Mesendoderm (in vitro differentiated cells): ENCODE measurements around the gene GLIPR1L2. TPM values are rescaled to one million over a fixed set of nuclear protein-coding genes. Genes with fewer than 3 reads are reported as not detected.
A peak's percentile ranks its signal among the peaks of the same experiment; 100 is the strongest.
"Not testable (repeated sequence)": the region's sequence is repeated elsewhere in the genome, so short reads cannot be mapped to it uniquely, and the experiment has no call there.

ENCODE experiments used
- DNase-seq: peaks from one replicate; pipeline ENCODE4 v3.0.0; 2013
- H2AK5ac ChIP-seq: 2 replicates; pipeline ENCODE4 v1.6.1; 2013; ENCODE audit warnings: low read length, inconsistent platforms
- H2BK120ac ChIP-seq: 2 replicates; pipeline ENCODE4 v1.6.1; 2013; ENCODE audit warnings: low read depth, mild to moderate bottlenecking, low read length, moderate library complexity, mixed read lengths
- H2BK15ac ChIP-seq: replicated peaks from 2 replicates; pipeline ENCODE4 v1.6.1; 2013; ENCODE audit warnings: low read depth, mild to moderate bottlenecking, moderate library complexity
- H2BK5ac ChIP-seq: 2 replicates; pipeline ENCODE4 v1.6.1; 2013; ENCODE audit warnings: low read length, inconsistent platforms
- H3K18ac ChIP-seq: 2 replicates; pipeline ENCODE4 v1.6.1; 2013; ENCODE audit warnings: mild to moderate bottlenecking, low read length, mixed read lengths
- H3K23ac ChIP-seq: one replicate; pipeline ENCODE4 v1.6.1; 2013; ENCODE audit warnings: low read length
- H3K27ac ChIP-seq: 2 replicates; pipeline ENCODE4 v1.5.1; 2013; ENCODE audit warnings: low read depth, mild to moderate bottlenecking, inconsistent platforms, low read length, moderate library complexity
- H3K27me3 ChIP-seq: 2 replicates; pipeline ENCODE4 v1.6.1; 2013; ENCODE audit warnings: low read length, control low read depth, mild to moderate bottlenecking, inconsistent platforms; ENCODE audit not compliant: insufficient read depth, poor library complexity
- H3K36me3 ChIP-seq: 2 replicates; pipeline ENCODE4 v1.6.1; 2013; ENCODE audit warnings: low read length, inconsistent platforms; ENCODE audit not compliant: control insufficient read depth, insufficient read depth
- H3K4ac ChIP-seq: one replicate; pipeline ENCODE4 v1.6.1; 2013; ENCODE audit warnings: low read depth, mild to moderate bottlenecking, low read length, moderate library complexity
- H3K4me1 ChIP-seq: 2 replicates; pipeline ENCODE4 v1.6.1; 2013; ENCODE audit warnings: low read depth, low read length, inconsistent platforms; ENCODE audit not compliant: control insufficient read depth
- H3K4me2 ChIP-seq: 2 replicates; pipeline ENCODE4 v1.6.1; 2013; ENCODE audit warnings: low read length
- H3K4me3 ChIP-seq: 2 replicates; pipeline ENCODE4 v1.5.1; 2013; ENCODE audit warnings: mild to moderate bottlenecking, low read length
- H3K56ac ChIP-seq: one replicate; pipeline ENCODE4 v1.6.1; 2013; ENCODE audit warnings: low read length
- H3K79me1 ChIP-seq: 2 replicates; pipeline ENCODE4 v1.6.1; 2013; ENCODE audit warnings: low read length, inconsistent platforms
- H3K79me2 ChIP-seq: 2 replicates; pipeline ENCODE4 v1.6.1; 2013; ENCODE audit warnings: mild to moderate bottlenecking, low read length; ENCODE audit not compliant: control insufficient read depth, insufficient read depth
- H3K9ac ChIP-seq: 2 replicates; pipeline ENCODE4 v1.6.1; 2013; ENCODE audit warnings: low read length, inconsistent platforms
- H4K5ac ChIP-seq: one replicate; pipeline ENCODE4 v1.6.1; 2013; ENCODE audit warnings: low read length
- H4K8ac ChIP-seq: one replicate; pipeline ENCODE4 v1.6.1; 2013; ENCODE audit warnings: low read depth, mild to moderate bottlenecking, control low read depth, low read length, moderate library complexity
- WGBS: extraction: QIAGEN DNeasy Blood & Tissue Kit; methylation state at CpG from one replicate; pipeline ENCODE4 v1.1.7; 2013; ENCODE audit warnings: low lambda C conversion rate, missing lambda C conversion rate; ENCODE audit not compliant: insufficient coverage; ENCODE audit errors: extremely low coverage; 5-methylcytosine and 5-hydroxymethylcytosine counted together
- polyA plus RNA-seq, 2 experiments: library from polyadenylated mRNA; stranded (reverse); fragments of 200-250 nt; gene quantifications; one replicate each; pipeline ENCODE4 v1.2.3, GENCODE V29; 2013

GLIPR1L2 gene
- 0.14 TPM for polyA plus RNA-seq (2013, experiment 1 of 2)
- polyA plus RNA-seq (2013, experiment 2 of 2), result 0.14 TPM

DNA sequence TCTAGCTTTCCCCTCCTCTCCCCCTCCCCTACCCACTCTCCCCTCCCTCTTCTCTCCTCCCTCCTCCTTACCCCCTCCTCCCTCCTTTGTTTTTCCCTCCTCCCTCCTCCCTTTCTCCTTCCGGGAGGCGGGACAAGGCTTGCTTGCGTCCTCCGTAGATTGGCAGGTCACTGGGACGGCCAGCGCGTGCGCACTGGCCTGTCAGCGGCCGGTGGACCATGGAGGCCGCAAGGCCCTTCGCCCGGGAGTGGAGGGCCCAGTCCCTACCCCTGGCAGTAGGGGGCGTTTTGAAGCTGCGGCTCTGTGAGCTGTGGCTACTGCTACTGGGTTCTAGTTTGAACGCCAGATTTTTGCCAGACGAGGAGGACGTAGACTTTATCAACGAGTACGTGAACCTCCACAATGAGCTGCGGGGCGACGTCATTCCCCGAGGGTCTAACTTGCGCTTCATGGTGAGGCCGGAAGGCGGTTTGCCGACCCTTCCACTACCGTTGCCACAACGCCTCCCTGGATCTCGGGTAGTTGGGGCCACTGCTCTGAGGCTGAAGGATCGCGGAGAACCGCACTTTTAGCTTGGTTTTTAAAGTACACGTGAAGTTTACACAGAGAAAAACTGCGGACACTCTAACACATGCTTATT is at the start of gene GLIPR1L2:
Gene GLIPR1L2, plus strand, starts transcription at position 191 of the 640 bp plus-strand sequence. Its CDS starts 28 bp downstream, at position 219.
- H3K9ac ChIP-seq, result peak within 1 kb of the TSS; percentile 75
- peak within 1 kb of the TSS; percentile 81 for H3K4me2 ChIP-seq
- peak within 1 kb of the TSS; percentile 8 for H3K4ac ChIP-seq
- H2BK5ac ChIP-seq, result peak within 1 kb of the TSS; percentile 67
- WGBS, result no CpG with 5 or more reads among the region's 36 CpGs
- peak within 1 kb of the TSS; percentile 0 for H3K18ac ChIP-seq
- peak within 1 kb of the TSS; percentile 98 for H3K56ac ChIP-seq
- H3K79me2 ChIP-seq, result no peaks in the 10 kb centered on the region
- H3K27ac ChIP-seq, result peak within 1 kb of the TSS; percentile 3
- DNase-seq, result peak; percentile 99
- H3K4me1 ChIP-seq, result no peaks in the 10 kb centered on the region
- no peaks in the 10 kb centered on the region for H3K27me3 ChIP-seq
- peak within 1 kb of the TSS; percentile 34 for H3K23ac ChIP-seq
- no peaks in the 10 kb centered on the region for H3K36me3 ChIP-seq
- peak within 1 kb of the TSS; percentile 98 for H4K8ac ChIP-seq
- no peak within 1 kb of the TSS for H2AK5ac ChIP-seq
- H4K5ac ChIP-seq, result no peak within 1 kb of the TSS
- peak within 1 kb of the TSS; percentile 53 for H3K4me3 ChIP-seq
- no peaks in the 10 kb centered on the region for H3K79me1 ChIP-seq
- peak within 1 kb of the TSS; percentile 57 for H2BK15ac ChIP-seq
- H2BK120ac ChIP-seq, result no peak within 1 kb of the TSS

DNA sequence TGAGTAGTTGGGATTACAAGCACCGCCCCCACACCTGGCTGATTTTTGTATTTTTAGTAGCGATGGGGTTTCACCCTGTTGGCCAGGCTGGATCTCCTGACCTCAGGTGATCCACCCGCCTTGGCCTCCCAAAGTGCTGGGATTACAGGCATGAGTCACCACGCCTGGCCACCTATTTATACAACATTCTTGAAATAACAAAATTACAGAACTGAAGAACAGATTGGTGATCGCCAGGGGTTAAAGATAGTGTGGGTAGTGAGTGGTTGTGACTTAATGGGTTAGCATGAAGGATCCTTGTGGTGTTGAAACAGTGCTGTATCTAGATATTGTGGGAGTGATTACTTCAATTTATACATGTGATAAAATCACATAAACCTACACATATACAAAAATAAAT is 49.0 kb upstream of the GLIPR1L2 start:
- no CpG with 5 or more reads among the region's 5 CpGs for WGBS
- no peak overlapping the region for H4K5ac ChIP-seq
- DNase-seq, result peak; percentile 45

DNA sequence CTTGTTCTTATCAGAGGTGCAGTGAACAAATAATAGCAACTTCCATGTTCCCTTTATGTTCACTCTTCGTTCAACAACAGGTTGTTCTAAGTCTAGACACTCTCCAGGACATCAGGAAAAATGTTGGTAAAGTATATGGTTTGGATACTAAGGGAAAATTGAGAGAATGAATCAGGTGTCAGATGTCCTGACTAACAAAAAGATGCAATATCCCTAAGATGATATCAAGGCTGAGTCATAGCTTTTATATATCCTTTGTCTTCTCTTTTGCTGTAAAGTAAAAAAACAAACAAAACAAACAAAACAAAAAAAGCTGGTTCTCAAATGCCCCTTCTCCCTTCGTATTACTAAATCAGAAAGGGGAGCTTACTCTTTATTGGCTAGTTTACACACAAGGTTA is 45.4 kb upstream of the GLIPR1L2 start:
- DNase-seq, result no peak
- no peak overlapping the region for H2BK5ac ChIP-seq
- no CpG with 5 or more reads among the region's 2 CpGs for WGBS
- H4K8ac ChIP-seq, result no peak overlapping the region
- no peaks in the 10 kb centered on the region for H3K79me2 ChIP-seq
- no peak overlapping the region for H3K56ac ChIP-seq
- H3K9ac ChIP-seq, result no peak overlapping the region
- no peak overlapping the region for H2BK15ac ChIP-seq
- no peak overlapping the region for H3K18ac ChIP-seq
- no peak overlapping the region for H2BK120ac ChIP-seq
- no peak overlapping the region for H3K27ac ChIP-seq
- H3K36me3 ChIP-seq, result no peaks in the 10 kb centered on the region
- H3K23ac ChIP-seq, result no peak overlapping the region
- H3K4ac ChIP-seq, result no peak overlapping the region
- H3K4me3 ChIP-seq, result no peak overlapping the region
- H3K79me1 ChIP-seq, result no peaks in the 10 kb centered on the region
- no peaks in the 10 kb centered on the region for H3K4me1 ChIP-seq
- H2AK5ac ChIP-seq, result no peak overlapping the region
- no peaks in the 10 kb centered on the region for H3K27me3 ChIP-seq
- no peak overlapping the region for H4K5ac ChIP-seq
- H3K4me2 ChIP-seq, result no peak overlapping the region

More for the DNA sequence above, 49.0 kb upstream of the GLIPR1L2 start:
- no peak overlapping the region for H3K56ac ChIP-seq
- H3K9ac ChIP-seq, result no peak overlapping the region
- no peak overlapping the region for H3K18ac ChIP-seq
- H3K4ac ChIP-seq, result no peak overlapping the region
- no peaks in the 10 kb centered on the region for H3K27me3 ChIP-seq
- H3K4me1 ChIP-seq, result no peaks in the 10 kb centered on the region
- H2AK5ac ChIP-seq, result no peak overlapping the region
- no peak overlapping the region for H3K4me2 ChIP-seq
- no peak overlapping the region for H3K27ac ChIP-seq
- no peaks in the 10 kb centered on the region for H3K36me3 ChIP-seq
- no peak overlapping the region for H2BK5ac ChIP-seq
- H3K79me2 ChIP-seq, result no peaks in the 10 kb centered on the region
- H2BK120ac ChIP-seq, result no peak overlapping the region
- H3K79me1 ChIP-seq, result no peaks in the 10 kb centered on the region
- H4K8ac ChIP-seq, result no peak overlapping the region
- H2BK15ac ChIP-seq, result no peak overlapping the region
- no peak overlapping the region for H3K23ac ChIP-seq
- no peak overlapping the region for H3K4me3 ChIP-seq

DNA sequence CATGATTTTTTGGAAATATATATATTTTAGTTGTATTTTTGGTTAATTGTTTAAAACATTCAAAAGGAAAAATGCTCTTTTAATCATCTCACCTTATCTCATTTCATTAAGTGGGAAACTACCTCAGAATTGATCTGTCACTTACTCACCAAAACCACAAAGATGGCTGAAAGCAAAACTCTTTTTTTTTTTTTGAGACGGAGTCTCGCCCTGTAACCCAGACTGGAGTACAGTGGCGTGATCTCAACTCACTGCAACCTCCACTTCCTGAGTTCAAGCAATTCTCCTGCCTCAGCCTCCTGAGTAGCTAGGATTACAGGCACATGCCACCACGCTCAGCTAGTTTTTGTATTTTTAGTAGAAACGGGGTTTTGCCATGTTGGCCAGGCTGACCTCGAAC is 44.7 kb upstream of the GLIPR1L2 start:
- not testable (repeated sequence) for H3K9ac ChIP-seq, H3K23ac ChIP-seq, H3K36me3 ChIP-seq, H3K4me2 ChIP-seq, H2BK15ac ChIP-seq, H3K18ac ChIP-seq, H2BK5ac ChIP-seq, H3K4ac ChIP-seq, H3K79me2 ChIP-seq, H3K4me1 ChIP-seq, H2BK120ac ChIP-seq, H2AK5ac ChIP-seq, H4K5ac ChIP-seq, H3K4me3 ChIP-seq, H3K27me3 ChIP-seq, DNase-seq, H4K8ac ChIP-seq, H3K27ac ChIP-seq, H3K56ac ChIP-seq, H3K79me1 ChIP-seq
- no CpG with 5 or more reads among the region's 6 CpGs for WGBS

DNA sequence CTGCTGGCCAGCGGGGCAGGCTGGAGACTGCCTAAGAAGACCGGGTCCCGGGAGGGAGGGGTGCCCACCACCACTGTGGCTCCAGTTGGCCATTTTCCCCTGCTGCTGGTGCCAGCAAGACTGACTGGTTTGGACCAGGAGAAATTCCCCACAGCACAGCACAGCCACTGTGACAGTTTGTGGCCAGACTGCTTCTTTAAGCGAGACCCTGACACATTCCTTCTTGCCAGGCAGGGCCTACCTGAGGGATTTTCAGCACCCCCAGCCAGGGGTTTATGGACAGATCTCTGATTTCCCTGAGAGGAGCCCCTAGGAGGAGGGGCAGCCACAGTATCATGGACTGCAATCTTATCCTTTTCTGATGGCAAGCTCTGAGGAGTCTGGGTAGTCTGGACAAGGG is 40.9 kb upstream of the GLIPR1L2 start:
- Histone ChIP-seq H2BK5ac (no peak overlapping the region), H3K4me1 (no peaks in the 10 kb centered on the region), H4K8ac (no peak overlapping the region), H2AK5ac (no peak overlapping the region), H3K4me2 (no peak overlapping the region), H3K56ac (no peak overlapping the region), H3K4me3 (no peak overlapping the region), H3K27me3 (no peaks in the 10 kb centered on the region), H3K79me2 (no peaks in the 10 kb centered on the region), H3K23ac (no peak overlapping the region), H3K18ac (no peak overlapping the region), H2BK15ac (no peak overlapping the region), H3K79me1 (no peaks in the 10 kb centered on the region), H3K27ac (no peak overlapping the region), H2BK120ac (no peak overlapping the region), H3K9ac (no peak overlapping the region), H3K36me3 (no peaks in the 10 kb centered on the region), H3K4ac (no peak overlapping the region), H4K5ac (no peak overlapping the region)
- WGBS, result no CpG with 5 or more reads among the region's 4 CpGs
- peak; percentile 42 for DNase-seq

DNA sequence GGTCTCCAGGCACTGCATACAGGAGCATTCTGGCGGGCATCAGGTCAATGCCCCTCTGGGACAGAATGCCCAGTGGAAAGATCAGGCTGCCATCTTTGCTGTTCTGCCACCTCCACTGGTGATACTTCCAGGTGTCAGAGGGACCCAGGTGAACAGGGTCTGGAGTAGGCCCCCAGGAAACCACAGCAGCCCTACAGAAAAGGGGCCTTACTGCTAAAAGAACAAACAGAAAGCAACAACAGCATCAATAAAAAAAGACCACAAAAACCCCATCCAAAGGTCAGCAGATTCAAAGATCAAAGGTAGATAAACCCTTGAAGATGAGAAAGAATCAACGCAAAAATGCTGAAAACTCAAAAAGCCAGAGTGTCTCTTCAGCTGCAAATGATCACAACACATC is 40.5 kb upstream of the GLIPR1L2 start:
- Histone ChIP-seq H3K27ac (no peak overlapping the region), H3K4me3 (no peak overlapping the region), H3K18ac (no peak overlapping the region), H3K4me2 (no peak overlapping the region), H3K4ac (no peak overlapping the region), H2AK5ac (no peak overlapping the region), H3K27me3 (no peaks in the 10 kb centered on the region), H2BK15ac (no peak overlapping the region), H3K4me1 (no peaks in the 10 kb centered on the region), H2BK120ac (no peak overlapping the region), H3K79me2 (no peaks in the 10 kb centered on the region), H4K8ac (no peak overlapping the region), H3K9ac (no peak overlapping the region), H3K36me3 (no peaks in the 10 kb centered on the region), H3K23ac (no peak overlapping the region), H3K56ac (no peak overlapping the region), H3K79me1 (no peaks in the 10 kb centered on the region), H4K5ac (no peak overlapping the region), H2BK5ac (no peak overlapping the region)
- no CpG with 5 or more reads among the region's 2 CpGs for WGBS
- no peak for DNase-seq
